GM19328 (cell line): Measurements from ENCODE around the gene STYXL1.
"Not testable (repeated sequence)": the region's sequence is repeated elsewhere in the genome, so short reads cannot be mapped to it uniquely, and the experiment has no call there.

Source experiments
- ATAC-seq: cut with Tn5 transposase; IDR thresholded peaks from one replicate; pipeline ENCODE4 v1.9.1; 2021; ENCODE audit warnings: mild to moderate bottlenecking, moderate library complexity; ENCODE audit not compliant: unreplicated experiment

Gene STYXL1

DNA sequence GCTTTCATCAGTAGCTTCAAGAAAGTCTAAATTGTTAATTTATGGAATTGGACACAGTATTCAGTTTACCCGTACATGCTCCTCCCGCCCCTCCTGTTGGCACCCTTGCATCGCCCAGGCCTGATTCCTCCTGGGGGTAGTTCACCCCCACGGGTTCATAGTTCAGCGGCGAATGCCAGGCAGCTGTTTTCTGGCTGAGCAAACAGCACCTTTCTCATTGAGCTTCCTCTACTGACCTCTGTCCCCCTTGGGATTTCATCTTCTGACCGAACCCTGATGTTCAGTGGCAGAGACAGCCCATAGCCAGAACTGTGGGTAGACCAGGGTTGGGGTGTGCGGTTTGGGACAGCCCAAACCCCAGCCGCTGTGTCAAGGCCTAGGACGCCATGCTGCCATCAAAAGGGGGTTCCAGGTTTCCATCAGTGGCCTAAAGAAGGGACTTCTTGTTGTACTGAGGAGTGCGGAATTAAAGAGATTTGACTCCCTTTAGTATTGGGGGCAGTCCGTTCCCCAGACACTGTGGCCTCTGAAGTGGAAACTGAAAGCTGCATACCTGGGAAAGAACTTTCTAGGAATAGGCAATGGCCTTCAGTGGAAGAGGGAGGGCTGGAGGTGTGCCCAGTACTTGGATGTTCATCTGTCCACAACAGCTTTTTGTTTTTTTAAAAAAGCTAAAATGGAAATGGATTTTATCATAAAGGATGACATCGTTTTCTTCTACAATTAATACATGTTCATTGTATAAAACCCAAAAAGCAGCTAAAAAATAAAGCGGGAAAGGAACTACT lies 19.1 kb upstream of the STYXL1 start:
- no peak for ATAC-seq

DNA sequence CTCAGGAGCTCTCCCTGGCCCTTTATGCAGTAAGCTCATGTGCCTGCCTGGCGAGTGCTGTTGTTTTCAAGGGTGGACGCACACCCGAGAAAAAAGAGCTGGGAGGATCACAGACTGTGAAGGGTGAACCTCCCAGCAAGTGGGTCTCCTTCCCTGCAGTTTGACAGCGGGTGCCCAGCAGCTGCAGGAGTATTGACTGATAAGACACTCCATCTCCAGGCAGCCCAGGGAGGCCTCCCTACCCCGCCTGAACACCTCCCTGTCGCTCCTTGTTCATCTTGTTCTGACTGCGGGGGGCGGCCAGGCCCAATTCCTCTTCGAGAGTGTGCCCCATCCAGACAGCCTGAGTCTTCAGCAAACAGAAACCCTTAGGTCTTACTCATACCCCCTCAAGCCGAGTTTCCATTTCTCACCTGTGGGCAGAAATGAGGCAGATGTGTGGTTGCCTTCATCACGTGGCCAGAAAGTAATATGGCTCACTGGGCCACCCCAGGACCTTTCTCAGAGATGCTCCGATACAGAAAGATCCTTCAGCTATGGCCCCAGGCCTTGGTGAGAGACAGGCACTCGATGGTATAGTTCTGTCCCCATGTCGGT lies 17.3 kb upstream of the STYXL1 start:
- ATAC-seq: no peak

DNA sequence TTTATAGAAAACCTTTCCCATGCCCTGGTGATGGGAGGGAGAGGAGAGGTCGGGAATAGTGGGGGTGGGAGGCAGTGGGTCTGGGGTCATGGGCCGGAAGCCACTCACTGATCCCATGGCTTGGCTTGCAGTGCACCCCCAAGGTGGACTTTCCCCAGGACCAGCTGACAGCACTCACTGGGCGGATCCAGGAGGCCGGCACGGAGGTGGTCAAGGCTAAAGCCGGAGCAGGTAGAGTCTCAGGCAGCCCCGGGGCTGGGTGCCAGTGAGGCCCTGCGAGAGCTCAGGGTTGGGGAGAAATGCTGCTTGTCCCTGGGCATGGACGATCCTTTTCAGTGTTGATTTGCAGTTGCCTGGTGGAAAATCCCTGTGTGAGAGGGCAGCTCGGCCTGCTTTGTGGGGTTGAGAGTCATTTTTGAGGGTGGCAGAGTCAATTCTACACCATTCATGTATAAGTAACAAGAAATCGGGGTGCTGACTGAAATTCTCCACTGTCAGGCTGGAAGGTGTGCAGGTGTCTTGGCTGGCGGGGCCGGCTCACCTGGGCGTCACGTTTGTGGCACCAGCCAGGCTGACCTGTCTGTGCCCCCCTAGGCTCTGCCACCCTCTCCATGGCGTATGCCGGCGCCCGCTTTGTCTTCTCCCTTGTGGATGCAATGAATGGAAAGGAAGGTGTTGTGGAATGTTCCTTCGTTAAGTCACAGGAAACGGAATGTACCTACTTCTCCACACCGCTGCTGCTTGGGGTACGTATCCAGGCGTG lies 16.6 kb upstream of the STYXL1 start:
- no peak for ATAC-seq

DNA sequence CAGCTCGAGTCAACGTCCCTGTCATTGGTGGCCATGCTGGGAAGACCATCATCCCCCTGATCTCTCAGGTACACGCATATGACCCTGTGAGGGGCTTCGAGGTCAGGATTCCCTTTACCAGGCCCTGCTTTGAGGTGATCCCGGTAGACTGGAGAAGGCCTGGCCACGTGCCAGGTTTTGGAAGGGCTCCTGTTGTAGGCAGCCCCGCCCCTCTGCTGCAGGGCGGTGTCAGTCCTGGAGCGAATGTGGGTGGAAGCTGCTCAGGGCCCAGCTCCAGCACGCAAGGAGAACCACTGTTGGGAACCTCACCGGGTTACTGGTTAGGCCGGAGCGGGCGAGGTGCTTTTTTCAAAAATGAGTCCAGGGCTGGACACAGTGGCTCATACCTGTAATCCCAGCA lies 15.7 kb upstream of the STYXL1 start:
- ATAC-seq: no peak

DNA sequence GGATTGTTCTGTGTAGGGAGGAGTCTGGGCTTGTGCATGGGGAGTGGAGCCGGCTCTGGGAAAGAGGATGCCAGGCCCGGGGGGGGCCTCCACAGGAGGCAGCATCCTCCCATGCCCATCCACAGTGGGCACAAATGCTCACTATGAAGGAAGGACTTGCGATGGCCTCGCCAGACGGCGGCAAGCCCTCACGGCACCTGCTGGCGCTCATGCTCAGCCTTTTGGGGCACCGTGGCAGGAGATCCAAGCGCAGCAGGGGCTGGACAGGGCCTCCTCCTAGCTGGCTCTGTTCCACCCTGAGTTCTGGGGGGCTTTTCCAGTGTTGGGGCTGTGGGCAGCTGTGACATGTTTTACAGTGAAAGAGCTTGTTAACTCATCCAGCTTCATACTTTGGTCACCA lies 15.3 kb upstream of the STYXL1 start:
- ATAC-seq: no peak

DNA sequence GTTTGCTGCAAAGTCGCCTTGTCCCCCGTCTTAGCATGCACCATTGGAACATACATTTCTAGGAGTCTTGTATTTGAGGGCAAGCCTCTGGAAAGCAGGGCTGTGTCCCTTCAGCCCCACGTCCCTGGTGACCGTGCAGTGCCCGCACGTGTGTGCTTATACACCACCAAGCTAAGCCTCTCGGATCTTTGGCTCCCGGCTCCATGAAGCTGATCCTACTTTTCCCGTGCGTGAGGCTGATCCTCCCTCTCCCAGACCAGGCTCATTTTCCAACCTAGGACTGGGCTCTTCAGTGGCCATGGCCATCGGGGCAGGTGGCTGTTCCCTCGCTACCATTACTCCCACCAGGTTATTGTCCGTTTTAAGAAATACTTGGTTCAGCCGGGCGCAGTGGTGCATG lies 14.5 kb upstream of the STYXL1 start:
- no peak for ATAC-seq

DNA sequence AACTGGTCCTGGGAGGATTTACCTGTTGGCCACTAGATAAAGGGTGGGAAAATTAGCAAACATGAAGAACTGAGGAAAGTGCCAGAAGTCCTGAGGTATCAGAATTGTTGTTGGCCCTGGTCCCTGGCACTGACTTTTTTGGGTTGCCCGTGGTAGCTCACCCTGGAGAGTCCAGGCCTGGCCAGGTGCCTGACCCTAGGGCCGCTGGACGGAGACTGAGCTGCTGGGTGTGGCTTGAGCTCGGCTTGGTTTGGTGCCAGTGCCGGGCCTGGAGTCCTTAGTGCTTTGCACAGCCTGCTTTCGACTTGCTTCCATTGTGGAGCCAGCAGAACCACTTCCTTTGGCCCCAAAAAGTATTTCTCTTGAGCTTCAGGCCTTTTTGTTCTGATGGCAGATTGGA lies 13.0 kb upstream of the STYXL1 start:
- ATAC-seq: no peak

DNA sequence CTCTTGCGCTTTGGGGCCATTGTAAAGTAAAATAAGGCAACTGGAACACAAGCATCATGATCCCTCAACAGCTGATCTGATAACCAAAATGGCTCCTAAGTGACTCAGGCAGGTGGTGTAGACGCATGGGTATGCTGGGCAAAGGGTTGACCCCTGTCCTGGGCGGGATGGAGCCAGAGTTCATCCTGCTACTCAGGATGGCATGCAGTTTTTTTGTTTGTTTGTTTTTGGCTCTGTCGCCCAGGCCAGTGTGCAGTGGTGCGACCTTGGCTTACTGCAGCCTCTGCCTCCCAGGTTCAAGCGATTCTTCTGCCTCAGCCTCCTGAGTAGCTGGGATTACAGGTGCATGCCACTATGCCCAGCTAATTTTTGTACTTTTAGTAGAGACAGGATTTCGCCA lies 10.9 kb upstream of the STYXL1 start:
- ATAC-seq: not testable (repeated sequence)

DNA sequence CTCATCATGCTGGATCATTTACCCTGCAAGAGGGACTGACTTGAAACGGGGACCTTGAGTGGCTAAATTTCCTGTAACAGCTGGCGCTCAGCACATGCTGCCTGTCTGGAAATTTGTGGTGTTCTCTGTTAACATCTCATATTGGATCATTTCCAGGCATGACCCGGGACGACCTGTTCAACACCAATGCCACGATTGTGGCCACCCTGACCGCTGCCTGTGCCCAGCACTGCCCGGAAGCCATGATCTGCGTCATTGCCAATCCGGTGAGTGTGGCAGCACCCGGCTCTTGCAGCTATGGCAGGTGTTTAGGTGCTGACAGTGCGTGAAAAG lies 10.0 kb upstream of the STYXL1 start:
- ATAC-seq: no peak

DNA sequence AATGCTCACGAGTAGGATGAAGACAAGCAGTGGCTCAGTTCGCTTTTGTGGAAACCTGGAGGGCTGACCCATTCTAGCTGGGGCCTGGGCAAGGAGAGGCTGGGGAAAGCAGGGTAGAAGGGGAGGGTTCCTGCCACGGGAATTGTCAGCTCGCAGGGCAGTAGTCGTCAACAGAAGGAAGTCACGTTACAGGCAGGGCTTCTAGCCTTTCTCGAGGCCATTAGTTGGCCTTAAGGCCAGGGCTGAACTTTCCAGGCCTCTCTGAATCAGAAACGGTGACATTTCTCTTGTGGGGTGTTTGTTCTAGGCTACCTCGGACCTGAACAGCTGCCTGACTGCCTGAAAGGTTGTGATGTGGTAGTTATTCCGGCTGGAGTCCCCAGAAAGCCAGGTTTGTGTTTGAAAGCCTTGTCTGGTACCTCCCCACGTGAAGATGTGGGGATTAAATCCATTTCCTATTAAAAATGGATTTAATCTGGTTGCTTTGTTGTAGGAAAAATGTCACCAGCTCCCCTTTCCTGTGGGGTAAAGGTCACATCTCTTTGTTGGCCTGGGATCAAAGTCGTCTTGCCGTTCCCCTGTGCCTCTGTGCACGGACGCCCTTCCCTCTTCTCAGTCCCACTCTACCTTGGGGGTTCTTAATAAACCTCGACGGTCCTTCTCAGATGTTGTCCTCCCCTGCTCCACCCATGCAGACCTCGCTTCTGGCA lies 9.5 kb upstream of the STYXL1 start:
- no peak for ATAC-seq

DNA sequence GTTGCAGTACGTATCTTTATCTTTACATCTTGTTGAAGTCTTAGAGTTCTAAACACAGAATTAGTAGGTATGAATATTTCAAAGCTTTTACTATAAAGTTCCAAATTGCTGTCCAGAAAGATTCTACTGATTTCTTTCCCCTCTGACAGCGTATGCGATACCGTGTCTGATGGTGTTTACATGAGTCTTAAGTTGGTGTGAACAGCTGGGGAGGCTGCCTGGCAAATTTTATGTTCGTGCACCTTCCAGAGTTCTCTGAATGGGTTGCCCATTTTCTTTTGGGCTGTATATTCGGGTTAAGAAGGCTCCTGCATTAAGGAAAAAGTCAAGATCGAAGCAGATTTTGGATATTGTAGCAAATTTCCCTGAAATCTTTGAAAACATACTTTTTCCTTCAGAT lies 8.4 kb upstream of the STYXL1 start:
- ATAC-seq: no peak

DNA sequence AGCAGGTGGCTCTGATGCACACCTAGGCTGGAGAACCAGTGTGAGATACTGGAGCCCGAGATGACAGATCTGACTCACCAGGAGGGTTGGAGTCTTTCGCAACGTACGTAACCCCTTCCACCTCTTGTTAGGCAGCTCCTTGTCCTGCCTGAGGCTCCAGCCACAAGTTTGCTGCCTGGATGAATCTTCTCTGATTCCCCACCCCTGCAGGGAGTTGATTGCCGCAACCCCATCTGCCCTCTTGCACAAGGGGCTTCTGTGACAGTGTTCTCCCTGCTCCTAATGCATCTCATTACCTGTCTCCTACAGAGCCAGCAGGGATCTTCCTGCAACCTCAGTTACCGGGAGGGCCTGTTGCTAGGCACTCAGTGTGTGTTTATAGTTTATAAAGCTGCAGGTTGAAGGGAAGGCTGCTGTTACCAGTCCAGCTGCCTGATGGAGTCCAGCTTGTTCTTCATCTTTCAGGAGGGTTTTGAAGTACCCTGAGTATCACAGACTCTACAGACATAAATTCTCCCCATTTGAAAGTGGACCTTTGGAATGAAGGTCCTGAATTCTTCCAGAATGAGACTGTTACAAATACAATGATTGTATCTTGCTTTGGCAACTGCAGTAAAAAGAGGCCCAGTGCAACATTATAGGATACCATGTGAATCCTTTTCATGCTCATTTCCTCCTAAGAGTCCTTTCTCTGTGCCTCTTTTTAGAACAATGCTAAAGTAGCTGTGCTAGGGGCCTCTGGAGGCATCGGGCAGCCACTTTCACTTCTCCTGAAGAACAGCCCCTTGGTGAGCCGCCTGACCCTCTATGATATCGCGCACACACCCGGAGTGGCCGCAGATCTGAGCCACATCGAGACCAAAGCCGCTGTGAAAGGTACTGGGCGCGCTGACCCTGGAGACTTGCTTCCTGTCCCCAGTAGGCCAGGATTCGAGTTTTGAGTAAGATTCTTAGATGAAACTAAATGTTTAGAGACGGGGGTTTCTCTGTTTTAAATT lies 6.6 kb upstream of the STYXL1 start:
- ATAC-seq: no peak

DNA sequence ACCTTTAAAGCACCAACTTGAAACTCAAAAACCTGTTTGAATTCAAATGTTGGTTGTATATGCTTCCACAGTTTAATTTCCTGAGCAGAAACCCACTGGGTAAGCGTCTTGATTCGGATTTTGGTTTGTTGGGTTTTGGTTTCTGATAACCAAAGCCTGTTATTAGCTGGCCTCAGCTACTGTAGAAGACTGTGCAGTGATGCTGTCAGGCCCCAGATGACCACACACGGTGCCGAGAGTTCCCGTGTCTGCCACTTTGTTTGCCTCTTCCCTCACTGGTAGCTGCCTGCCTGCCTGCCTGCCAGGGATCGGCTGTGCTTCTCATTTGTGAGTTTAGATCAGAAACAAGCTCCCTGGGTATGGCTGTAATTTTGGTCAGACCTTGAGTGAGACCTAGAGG lies 5.7 kb upstream of the STYXL1 start:
- no peak for ATAC-seq

DNA sequence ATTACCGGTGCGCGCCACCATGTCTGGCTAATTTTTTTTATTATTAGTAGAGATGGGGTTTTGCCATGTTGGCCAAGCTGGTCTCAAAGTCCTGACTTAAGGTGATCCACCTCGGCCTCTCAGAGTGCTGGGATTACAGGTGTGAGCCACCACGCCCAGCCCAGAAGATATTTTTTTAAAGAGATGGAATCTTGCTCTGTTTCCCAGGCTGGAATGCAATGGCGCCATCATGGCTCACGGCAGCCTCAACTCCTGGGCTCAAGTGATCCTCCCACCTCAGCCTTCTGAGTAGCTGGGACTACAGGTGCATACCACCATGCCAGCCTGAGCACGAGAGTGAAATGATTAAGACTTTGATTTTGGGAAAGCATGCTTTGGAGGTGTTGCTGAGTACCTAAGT lies 4.9 kb upstream of the STYXL1 start:
- ATAC-seq: not testable (repeated sequence)

DNA sequence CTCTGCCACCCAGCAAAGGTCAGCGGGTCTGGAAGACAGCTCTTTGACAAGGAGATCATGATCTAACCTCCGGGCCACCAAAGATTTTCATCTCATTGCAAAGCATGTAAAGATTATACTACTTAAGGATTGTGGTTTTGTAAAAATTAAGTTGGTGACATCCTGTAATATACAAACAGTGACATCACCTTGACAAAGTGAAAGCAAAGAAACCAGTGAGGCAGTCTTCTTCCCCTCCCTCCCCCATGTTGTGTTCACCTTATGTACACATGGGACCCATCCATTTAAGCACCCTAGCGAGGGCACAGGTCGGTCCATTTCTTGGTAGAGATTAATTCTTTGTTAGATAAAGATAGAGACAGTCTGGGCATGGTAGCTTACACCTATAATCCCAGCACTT lies 4.0 kb upstream of the STYXL1 start:
- no peak for ATAC-seq

DNA sequence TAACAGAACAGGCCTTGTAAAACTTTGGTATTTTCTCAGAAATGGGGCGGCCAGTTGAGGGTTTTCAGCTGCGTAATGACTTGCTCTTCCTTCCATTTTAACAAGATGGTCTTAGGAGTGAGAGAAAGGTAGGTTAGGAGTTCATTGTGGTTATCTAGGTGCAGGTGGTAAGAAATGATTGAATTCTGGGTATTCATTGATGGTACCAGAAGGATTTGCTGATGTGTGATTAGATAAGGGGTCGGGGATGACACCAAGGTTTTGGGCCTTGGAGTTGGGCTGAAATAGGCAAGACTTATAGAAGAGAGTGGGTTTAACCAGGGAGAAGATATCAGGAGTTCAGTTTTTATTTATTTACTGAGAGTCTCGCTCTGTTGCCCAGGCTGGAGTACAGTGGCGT lies 2.7 kb upstream of the STYXL1 start:
- no peak for ATAC-seq

DNA sequence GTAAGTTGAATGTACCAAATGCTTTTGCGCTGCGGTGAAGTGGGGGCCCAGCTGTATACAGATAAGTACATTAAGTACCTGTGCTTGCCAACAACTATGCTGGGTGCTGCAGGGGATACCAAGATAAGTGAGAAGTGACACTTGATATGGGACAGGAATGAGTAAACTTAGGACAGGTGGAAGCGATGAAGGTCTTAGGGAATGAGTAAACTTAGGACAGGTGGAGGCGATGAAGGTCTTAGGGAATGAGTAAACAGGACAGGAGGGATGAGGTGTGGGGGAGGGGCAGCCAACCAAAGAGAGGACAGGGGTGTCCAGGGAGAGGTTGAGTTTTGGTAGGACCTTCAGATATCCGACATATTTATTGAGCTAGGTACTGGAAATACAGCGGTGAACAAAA lies 1.5 kb upstream of the STYXL1 start:
- ATAC-seq: no peak

DNA sequence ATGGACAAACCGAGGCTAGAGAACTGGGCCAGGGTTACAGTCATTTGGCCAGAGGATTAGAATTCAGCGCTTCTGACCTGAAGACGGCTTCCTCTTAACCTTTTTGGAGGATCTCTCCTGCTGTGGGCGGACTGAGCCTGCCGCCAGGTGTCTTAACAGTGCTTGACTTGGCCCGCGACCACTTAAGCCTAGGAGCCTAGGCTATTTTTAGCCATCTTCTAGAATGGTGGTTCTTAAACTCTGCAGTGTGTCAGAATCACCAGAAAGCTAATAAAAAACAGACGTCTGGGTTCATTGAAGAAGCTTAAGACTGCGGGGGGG lies 828 bp upstream of the STYXL1 start:
- ATAC-seq: no peak

DNA sequence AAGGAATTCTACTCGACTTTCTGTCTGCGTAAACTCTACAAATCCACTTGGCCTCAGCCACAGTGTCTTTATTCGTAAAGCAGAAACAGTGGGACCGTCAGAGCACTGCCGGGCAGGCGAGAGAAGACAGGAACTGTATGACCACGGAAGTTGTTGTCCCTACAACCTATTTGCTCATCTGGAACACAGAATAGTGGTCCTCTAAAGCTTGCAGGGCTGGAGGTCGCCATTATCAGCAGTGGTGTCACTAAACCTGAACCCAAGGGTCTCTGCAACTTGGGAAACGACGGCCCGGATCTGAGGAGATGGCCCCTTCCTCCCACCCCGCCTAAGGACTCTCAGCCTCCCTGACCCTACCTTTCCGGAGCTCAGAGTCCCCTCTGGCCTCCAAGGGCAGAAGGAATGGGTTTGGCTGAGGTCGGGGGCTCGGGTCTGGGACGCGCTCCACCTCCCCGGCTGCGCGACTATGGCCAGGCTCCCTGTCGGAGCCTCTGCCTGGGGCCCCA lies 442 bp downstream of the STYXL1 start:
- no peak for ATAC-seq

DNA sequence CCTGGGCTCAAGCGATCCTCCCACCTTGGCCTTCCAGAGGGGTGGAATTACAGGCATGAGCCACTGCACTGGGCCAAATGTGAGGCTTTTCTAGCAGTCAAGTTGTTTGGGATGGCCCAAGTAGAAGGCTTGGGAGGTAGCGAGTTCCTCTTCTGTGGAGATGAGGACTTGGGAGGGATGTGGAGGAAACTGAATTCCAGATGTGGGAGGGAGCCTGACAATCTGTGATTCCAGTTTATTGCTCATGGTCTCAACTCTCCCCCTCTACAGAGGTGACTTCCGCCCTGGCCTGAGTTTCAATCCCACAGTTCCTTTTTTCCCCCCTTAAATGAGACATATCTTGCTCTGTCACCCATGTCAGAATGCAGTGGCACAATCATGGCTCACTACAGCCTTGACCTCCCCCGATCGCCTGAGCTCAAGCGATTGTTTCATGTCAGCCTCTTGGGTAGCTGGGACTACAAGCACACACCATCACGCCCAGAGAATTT lies 3.4 kb downstream of the STYXL1 start:
- ATAC-seq: no peak
